LNCaP clone FGC (cell line): Measurements from ENCODE around the gene CMTM2.
"Not testable (repeated sequence)": the region's sequence is repeated elsewhere in the genome, so short reads cannot be mapped to it uniquely, and the experiment has no call there.

Experiments used
- DNase-seq: peaks from one replicate; pipeline ENCODE4 v3.0.0-alpha.2; 2011; ENCODE audit warnings: low read depth
- H3K4me3 ChIP-seq: 2 replicates; pipeline ENCODE4 v1.5.1; 2011; ENCODE audit warnings: mild to moderate bottlenecking, low read depth, low read length, control low read depth
- TF ChIP-seq, protein P1 (sequence below): IDR thresholded peaks from 2 replicates; pipeline ENCODE4 v1.5.1; 2012; ENCODE audit warnings: mild to moderate bottlenecking; ENCODE audit not compliant: control insufficient read depth, insufficient read depth; ENCODE audit errors: extremely low read depth

Gene CMTM2

DNA sequence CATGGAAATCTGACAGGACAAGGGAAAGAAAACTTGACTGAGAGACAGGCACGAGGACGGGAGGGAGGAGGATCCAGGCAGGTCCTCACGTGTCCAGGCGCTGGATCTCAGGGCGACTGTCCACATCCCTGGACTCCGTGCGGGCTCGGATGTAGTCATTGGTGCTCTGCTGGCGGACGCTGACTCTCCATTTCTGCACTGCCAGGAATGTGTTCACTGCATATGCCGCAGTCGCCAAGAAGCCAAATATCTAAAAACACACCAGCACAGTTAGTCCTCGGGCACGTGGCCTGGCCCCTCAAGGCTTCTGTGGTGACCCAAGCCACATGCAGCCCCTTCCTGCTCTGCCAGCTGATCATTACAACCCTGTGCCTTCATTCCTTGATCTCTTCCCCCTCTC is 42.7 kb downstream of the CMTM2 start:
- no peak overlapping the region for H3K4me3 ChIP-seq
- TF ChIP-seq, protein P1, sequence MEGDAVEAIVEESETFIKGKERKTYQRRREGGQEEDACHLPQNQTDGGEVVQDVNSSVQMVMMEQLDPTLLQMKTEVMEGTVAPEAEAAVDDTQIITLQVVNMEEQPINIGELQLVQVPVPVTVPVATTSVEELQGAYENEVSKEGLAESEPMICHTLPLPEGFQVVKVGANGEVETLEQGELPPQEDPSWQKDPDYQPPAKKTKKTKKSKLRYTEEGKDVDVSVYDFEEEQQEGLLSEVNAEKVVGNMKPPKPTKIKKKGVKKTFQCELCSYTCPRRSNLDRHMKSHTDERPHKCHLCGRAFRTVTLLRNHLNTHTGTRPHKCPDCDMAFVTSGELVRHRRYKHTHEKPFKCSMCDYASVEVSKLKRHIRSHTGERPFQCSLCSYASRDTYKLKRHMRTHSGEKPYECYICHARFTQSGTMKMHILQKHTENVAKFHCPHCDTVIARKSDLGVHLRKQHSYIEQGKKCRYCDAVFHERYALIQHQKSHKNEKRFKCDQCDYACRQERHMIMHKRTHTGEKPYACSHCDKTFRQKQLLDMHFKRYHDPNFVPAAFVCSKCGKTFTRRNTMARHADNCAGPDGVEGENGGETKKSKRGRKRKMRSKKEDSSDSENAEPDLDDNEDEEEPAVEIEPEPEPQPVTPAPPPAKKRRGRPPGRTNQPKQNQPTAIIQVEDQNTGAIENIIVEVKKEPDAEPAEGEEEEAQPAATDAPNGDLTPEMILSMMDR, result no peak
- DNase-seq, result no peak

DNA sequence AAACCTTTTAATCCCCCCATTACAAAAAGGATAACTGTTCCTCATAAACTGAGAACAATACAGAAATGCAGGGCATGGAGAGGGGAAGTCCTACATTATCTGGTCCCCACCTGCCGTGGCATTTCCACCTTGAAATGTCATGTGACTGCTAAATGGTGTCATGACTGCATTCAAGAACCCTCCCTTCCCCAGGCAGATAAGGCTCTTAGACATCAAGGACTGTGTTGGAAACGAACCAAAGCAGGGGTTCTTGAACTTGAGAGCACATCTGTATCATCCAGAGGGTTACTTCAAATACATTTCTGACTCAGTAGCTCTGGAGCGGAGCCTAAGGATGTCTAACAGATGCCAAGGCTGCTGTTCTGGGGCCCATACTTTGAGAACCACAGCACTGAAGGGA is 43.6 kb downstream of the CMTM2 start:
- TF ChIP-seq, protein P1, result no peak
- no peak overlapping the region for H3K4me3 ChIP-seq
- DNase-seq, result no peak

DNA sequence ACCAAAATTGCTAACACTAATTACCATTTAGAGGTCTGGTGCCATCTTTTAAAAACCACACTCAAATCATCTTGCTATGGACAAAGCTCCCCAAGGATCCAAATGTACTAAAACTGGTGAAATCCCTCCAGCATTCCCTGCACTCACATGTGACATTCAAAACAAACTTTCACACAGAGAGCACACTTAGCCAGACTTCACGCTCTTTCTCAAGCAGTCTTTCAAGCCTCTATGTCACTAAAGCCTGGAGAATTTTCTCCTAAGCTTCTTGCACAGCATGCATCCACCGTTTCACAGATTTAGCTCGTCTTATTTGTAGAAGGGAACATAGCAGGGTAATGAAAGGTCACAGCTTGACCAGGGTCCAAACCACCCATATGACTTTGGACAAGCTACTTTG is 44.5 kb downstream of the CMTM2 start:
- no peak for DNase-seq
- TF ChIP-seq, protein P1, result no peak
- H3K4me3 ChIP-seq, result no peak overlapping the region

DNA sequence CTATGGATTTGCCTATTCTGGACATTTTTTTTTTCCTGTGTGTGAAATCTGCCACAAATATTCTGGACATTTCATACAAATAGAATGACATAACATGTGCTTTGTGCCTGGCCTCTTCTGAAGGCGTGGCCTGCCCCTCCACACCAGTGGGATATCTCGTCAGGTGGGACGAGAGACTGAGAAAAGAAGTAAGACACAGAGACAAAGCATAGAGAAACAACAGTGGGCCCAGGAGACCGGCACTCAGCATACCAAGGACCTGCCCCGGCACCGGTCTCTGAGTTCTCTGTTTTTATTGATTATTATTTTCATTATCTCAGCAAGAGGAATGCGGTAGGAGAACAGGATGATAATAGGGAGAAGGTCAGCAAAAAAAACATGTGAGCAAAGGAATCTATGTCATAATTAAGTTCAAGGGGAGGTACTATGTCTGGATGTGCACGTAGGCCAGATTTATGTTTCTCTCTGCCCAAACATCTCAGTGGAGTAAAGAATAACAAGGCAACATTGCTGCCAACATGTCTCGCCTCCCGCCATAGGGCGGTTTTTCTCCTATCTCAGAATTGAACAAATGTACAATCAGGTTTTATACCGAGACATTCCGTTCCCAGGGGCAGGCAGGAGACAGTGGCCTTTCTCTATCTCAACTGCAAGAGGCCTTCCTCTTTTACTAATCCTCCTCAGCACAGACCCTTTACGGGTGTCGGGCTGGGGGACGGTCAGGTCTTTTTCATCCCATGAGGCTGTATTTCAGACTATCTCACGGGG is 48.5 kb downstream of the CMTM2 start:
- DNase-seq, H3K4me3 ChIP-seq: not testable (repeated sequence)

DNA sequence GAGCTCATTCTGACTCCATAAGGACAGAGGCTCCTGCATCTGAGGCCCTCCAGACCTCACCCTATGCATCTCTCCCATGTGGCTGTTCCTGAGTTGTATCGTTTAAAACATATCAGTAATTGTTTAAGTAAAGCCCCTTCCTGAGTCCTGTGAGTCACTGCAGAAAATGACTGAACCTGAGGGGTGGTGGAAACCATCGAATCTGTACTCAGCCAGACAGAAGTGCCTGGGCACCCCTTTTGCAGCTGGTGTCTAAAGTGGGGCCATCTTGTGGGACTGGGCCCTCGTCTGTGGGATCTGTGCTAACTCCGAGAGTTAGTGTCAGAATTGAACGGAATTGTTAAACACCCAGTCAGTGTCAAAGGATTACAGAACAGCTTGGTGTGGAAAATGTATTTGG is 50.6 kb downstream of the CMTM2 start:
- no peak for DNase-seq
- H3K4me3 ChIP-seq, result no peak overlapping the region
- TF ChIP-seq, protein P1, result no peak

DNA sequence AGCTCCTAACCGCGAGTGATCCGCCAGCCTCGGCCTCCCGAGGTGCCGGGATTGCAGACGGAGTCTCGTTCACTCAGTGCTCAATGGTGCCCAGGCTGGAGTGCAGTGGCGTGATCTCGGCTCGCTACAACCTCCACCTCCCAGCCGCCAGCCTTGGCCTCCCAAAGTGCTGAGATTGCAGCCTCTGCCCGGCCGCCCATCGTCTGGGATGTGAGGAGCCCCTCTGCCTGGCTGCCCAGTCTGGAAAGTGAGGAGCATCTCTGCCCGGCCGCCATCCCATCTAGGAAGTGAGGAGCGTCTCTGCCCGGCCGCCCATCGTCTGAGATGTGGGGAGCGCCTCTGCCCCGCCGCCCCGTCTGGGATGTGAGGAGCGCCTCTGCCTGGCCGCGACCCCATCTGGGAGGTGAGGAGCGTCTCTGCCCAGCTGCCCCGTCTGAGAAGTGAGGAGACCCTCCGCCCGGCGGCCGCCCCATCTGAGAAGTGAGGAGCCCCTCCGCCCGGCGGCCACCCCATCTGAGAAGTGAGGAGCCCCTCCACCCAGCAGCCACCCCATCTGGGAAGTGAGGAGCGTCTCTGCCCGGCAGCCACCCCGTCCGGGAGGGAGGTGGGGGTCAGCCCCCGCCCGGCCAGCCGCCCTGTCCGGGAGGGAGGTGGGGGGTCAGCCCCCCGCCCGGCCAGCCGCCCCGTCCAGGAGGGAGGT is 51.4 kb downstream of the CMTM2 start:
- DNase-seq, H3K4me3 ChIP-seq: not testable (repeated sequence)

DNA sequence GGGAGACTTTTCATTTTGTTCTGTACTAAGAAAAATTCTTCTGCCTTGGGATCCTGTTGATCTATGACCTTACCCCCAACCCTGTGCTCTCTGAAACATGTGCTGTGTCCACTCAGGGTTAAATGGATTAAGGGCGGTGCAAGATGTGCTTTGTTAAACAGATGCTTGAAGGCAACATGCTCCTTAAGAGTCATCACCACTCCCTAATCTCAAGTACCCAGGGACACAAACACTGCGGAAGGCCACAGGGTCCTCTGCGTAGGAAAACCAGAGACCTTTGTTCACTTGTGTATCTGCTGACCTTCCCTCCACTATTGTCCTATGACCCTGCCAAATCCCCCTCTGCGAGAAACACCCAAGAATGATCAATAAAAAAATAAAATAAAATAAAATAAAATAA is 52.3 kb downstream of the CMTM2 start:
- not testable (repeated sequence) for DNase-seq, H3K4me3 ChIP-seq

DNA sequence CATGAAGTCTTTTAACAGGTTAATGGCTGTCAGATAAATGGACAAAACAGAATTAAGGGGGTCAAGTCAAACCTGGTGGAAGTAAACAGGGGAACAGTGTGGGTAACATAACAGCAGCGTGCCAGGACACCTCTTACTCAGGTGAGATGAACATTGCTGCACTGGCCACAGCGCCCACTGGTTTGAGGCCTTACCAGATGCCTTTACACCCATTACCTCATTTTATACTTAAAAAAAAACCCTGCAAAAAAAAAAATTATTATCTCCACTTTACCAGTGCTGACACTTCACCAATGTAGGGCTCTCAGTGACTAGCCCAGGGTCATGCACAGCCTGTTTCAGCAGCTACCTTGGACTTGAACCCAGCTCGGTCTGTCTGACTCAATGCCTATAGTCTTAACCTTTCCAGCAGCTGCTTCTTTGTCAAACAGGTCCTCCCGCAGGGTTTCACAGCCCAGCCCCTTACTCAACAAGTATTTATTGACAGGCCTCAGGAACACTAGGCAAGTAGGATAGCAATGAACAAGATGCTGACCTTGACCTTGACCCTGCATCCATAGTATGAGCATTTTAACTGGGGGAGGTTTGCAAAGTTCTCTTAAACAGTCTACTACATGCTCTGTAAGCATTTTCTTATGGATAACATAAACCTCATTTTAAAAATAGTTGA is 55.4 kb downstream of the CMTM2 start:
- H3K4me3 ChIP-seq, result no peak overlapping the region
- TF ChIP-seq, protein P1, result no peak
- no peak for DNase-seq
